Choroid plexus epithelial cell (primary cell): Measurements from ENCODE around the gene CNTN5.

Experiments used
- DNase-seq: peaks from one replicate; pipeline ENCODE4 v3.0.0-alpha.2; 2010; ENCODE audit warnings: low read depth
- H3K4me3 ChIP-seq: 2 replicates; pipeline ENCODE4 v1.5.1; 2011; ENCODE audit warnings: low read depth, mild to moderate bottlenecking, control low read depth, low read length, moderate library complexity
- TF ChIP-seq, protein P1 (sequence below): conservative IDR thresholded peaks from 2 replicates; pipeline ENCODE4 v1.5.1; 2011; ENCODE audit warnings: low read depth, mild to moderate bottlenecking, control low read depth, inconsistent platforms, low read length, moderate library complexity

Gene CNTN5

DNA sequence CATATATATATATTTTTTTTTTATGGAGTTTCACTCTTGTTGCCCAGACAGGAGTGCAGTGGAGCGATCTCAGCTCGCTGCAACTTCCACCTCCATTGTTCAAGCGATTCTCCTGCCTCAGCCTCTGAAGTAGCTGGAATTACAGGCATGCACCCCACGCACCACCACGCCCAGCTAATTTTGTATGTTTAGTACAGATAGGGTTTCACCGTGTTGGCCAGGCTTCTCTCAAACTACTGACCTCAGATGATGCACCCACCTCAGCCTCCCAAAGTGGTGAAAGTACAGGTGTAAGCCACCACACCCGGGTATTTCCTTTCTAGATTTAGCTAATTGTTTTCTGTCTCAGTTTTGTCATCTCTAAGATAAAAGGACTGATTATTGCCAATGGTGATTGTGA lies 821.1 kb downstream of the CNTN5 start:
- TF ChIP-seq, protein P1, sequence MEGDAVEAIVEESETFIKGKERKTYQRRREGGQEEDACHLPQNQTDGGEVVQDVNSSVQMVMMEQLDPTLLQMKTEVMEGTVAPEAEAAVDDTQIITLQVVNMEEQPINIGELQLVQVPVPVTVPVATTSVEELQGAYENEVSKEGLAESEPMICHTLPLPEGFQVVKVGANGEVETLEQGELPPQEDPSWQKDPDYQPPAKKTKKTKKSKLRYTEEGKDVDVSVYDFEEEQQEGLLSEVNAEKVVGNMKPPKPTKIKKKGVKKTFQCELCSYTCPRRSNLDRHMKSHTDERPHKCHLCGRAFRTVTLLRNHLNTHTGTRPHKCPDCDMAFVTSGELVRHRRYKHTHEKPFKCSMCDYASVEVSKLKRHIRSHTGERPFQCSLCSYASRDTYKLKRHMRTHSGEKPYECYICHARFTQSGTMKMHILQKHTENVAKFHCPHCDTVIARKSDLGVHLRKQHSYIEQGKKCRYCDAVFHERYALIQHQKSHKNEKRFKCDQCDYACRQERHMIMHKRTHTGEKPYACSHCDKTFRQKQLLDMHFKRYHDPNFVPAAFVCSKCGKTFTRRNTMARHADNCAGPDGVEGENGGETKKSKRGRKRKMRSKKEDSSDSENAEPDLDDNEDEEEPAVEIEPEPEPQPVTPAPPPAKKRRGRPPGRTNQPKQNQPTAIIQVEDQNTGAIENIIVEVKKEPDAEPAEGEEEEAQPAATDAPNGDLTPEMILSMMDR = no peak
- no peak for DNase-seq
- H3K4me3 ChIP-seq = no peak overlapping the region

DNA sequence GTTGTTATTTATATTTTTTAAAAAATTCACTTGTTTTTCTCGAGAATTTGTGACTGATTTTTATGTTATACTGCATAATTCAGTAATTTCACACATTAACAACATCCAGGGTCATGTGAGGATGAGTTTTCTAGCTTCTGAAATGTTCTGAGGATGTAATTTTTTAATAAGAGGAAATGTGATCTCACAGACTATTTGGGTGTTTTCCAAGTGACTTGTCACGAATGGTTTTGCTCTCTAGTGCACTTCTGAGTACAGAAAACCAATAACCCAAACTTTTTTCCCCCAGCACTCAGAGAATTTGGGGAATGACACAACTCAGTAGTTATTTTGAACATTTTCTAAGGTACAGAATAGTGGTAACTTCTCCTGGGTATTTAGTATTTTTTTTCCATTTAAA lies 845.2 kb downstream of the CNTN5 start:
- no peak overlapping the region for H3K4me3 ChIP-seq
- TF ChIP-seq, protein P1 = no peak
- DNase-seq = peak; percentile 50

- no peak for DNase-seq
- TF ChIP-seq, protein P1 = no peak
- no peak overlapping the region for H3K4me3 ChIP-seq
These were observed 860.9 kb downstream of the CNTN5 start for GRCh38 chr11:99881610-99882009.

DNA sequence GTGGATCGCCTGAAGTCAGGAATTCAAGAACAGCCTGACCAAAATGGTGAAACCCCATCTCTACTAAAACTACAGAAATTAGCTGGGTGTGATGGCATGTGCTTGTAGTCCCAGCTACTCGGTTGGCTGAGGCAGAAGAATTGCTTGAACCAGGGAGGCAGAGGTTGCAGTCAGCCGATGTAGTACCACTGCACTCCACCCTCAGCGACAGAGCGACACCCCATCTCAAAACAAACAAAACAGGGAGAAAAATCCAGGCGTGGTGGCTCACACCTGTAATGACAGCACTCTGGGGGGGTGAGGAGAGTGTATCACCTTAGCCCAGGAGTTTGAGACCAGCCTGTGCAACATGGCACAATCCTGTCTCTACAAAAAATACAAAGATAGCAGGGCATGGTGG lies 864.0 kb downstream of the CNTN5 start:
- no peak overlapping the region for H3K4me3 ChIP-seq
- TF ChIP-seq, protein P1 = no peak
- DNase-seq = no peak

- no peak for DNase-seq
- TF ChIP-seq, protein P1 = no peak
- H3K4me3 ChIP-seq = no peak overlapping the region
These were observed 866.7 kb downstream of the CNTN5 start for GRCh38 chr11:99887481-99887880.

DNA sequence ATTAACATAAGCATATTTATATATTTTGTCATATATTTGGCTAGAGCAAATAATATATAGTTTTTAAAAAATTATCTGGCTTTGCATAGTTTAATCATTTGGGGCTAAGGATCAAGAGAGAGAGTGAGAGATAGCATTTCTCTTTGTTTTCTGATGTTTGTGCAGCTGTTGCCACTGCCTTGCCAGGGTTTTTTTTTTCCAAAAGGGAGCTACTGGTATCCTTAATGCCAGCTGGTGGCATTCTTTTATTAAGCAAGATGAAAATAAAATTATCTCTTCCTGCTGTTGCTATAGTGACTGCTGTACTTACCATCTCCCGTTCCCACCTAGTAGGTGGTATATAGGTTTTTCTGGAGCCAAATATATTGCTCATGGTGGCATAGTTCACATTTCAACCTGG lies 873.1 kb downstream of the CNTN5 start:
- TF ChIP-seq, protein P1 = no peak
- no peak for DNase-seq
- no peak overlapping the region for H3K4me3 ChIP-seq

DNA sequence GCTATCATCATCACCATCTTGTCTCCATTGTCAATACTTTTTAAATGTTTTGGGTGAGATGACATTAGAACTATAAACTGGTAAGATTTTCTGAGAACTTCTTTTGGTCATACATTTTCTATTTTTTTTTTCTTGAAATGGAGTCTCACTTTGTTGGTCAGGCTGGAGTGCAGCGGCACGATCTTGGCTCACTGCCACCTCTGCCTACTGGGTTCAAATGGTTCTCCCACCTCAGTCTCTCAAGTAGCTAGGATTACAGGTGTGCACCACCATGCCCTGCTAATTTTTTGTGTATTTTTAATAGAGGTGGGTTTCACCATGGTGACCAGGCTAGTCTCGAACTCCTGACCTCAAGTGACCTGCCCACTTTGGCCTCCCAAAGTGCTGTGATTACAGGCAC lies 880.4 kb downstream of the CNTN5 start:
- H3K4me3 ChIP-seq = no peak overlapping the region
- TF ChIP-seq, protein P1 = no peak
- no peak for DNase-seq
